NCI-H2081 treated with DMSO at 0.1 percent for 48 hours (cell line): ENCODE results near the gene SLC29A4.
"Not testable (repeated sequence)": the region's sequence is repeated elsewhere in the genome, so short reads cannot be mapped to it uniquely, and the experiment has no call there.

Source experiments
- DNase-seq: peaks from one replicate; lab custom pipeline; 2025; lab: John Stamatoyannopoulos, UW

Gene SLC29A4

GRCh38 chr7:5323800-5324781 is 41.3 kb downstream of the SLC29A4 start:
- not testable (repeated sequence) for DNase-seq

- DNase-seq = no peak
Measured at GRCh38 chr7:5324961-5325360, 42.2 kb downstream of the SLC29A4 start.

GRCh38 chr7:5330288-5330687 is 47.5 kb downstream of the SLC29A4 start:
- no peak for DNase-seq

- DNase-seq = no peak
Measured at GRCh38 chr7:5332579-5332978, 49.8 kb downstream of the SLC29A4 start.

- no peak for DNase-seq
Measured at GRCh38 chr7:5333121-5334045, 50.6 kb downstream of the SLC29A4 start.

- DNase-seq = no peak
Measured at GRCh38 chr7:5334671-5335070, 51.9 kb downstream of the SLC29A4 start.

- DNase-seq = no peak
Measured at GRCh38 chr7:5337047-5337446, 54.3 kb downstream of the SLC29A4 start.

GRCh38 chr7:5339955-5340354 is 57.2 kb downstream of the SLC29A4 start:
- no peak for DNase-seq

- DNase-seq = no peak
Measured at GRCh38 chr7:5342631-5343030, 59.9 kb downstream of the SLC29A4 start.

- no peak for DNase-seq
Measured at GRCh38 chr7:5343884-5344283, 61.1 kb downstream of the SLC29A4 start.

GRCh38 chr7:5344342-5344741 is 61.6 kb downstream of the SLC29A4 start:
- DNase-seq = no peak

- no peak for DNase-seq
Measured at GRCh38 chr7:5345171-5345570, 62.4 kb downstream of the SLC29A4 start.

- DNase-seq = no peak
Measured at GRCh38 chr7:5345671-5346070, 62.9 kb downstream of the SLC29A4 start.

GRCh38 chr7:5348134-5349004 is 65.6 kb downstream of the SLC29A4 start:
- no peak for DNase-seq

- DNase-seq = no peak
Measured at GRCh38 chr7:5349005-5349380, 66.2 kb downstream of the SLC29A4 start.

GRCh38 chr7:5349437-5350173 is 66.9 kb downstream of the SLC29A4 start:
- DNase-seq = no peak

GRCh38 chr7:5350174-5350463 is 67.4 kb downstream of the SLC29A4 start:
- no peak for DNase-seq

GRCh38 chr7:5350600-5351385 is 68.0 kb downstream of the SLC29A4 start:
- DNase-seq = no peak

- DNase-seq = no peak
Measured at GRCh38 chr7:5351507-5352265, 68.9 kb downstream of the SLC29A4 start.
